Fibroblast of lung (primary cell): ENCODE measurements around the gene DLL4.

Experiments
- EZH2 ChIP-seq: IDR thresholded peaks from 2 replicates; pipeline ENCODE4 v1.5.1; 2012; ENCODE audit warnings: low read length, control low read depth, mild to moderate bottlenecking; ENCODE audit errors: missing control alignments
- TF ChIP-seq, protein P1 (sequence below), 2 donors: IDR thresholded peaks in 1 of 2; conservative IDR thresholded peaks in 1 of 2; 1 replicate in 1 of 2; 2 replicates in 1 of 2; pipeline ENCODE4 v1.5.1; 2011 to 2012; ENCODE audit warnings: low read length in 2 of 2, control low read depth in 1 of 2, inconsistent platforms in 1 of 2, low read depth in 1 of 2, mild to moderate bottlenecking in 1 of 2

GRCh38 chr15:40914486-40914885 lies 14.7 kb upstream of the DLL4 start:
- TF ChIP-seq, protein P1, sequence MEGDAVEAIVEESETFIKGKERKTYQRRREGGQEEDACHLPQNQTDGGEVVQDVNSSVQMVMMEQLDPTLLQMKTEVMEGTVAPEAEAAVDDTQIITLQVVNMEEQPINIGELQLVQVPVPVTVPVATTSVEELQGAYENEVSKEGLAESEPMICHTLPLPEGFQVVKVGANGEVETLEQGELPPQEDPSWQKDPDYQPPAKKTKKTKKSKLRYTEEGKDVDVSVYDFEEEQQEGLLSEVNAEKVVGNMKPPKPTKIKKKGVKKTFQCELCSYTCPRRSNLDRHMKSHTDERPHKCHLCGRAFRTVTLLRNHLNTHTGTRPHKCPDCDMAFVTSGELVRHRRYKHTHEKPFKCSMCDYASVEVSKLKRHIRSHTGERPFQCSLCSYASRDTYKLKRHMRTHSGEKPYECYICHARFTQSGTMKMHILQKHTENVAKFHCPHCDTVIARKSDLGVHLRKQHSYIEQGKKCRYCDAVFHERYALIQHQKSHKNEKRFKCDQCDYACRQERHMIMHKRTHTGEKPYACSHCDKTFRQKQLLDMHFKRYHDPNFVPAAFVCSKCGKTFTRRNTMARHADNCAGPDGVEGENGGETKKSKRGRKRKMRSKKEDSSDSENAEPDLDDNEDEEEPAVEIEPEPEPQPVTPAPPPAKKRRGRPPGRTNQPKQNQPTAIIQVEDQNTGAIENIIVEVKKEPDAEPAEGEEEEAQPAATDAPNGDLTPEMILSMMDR (conservative IDR thresholded peaks at IDR 0.05 in 1 of 2, IDR thresholded peaks at IDR 0.05 in 1 of 2; ENCODE audit: low read depth in 1 of 2, low read length in 2 of 2) = no peak
- no peak for TF ChIP-seq EZH2
